GM18517 (cell line): ENCODE results near the gene FAM83G.
"Not testable (repeated sequence)": the region's sequence is repeated elsewhere in the genome, so short reads cannot be mapped to it uniquely, and the experiment has no call there.

Source experiments
- ATAC-seq: cut with Tn5 transposase; IDR thresholded peaks from one replicate; pipeline ENCODE4 v1.9.1; 2021; ENCODE audit warnings: mild to moderate bottlenecking, moderate library complexity; ENCODE audit not compliant: unreplicated experiment

FAM83G gene

DNA sequence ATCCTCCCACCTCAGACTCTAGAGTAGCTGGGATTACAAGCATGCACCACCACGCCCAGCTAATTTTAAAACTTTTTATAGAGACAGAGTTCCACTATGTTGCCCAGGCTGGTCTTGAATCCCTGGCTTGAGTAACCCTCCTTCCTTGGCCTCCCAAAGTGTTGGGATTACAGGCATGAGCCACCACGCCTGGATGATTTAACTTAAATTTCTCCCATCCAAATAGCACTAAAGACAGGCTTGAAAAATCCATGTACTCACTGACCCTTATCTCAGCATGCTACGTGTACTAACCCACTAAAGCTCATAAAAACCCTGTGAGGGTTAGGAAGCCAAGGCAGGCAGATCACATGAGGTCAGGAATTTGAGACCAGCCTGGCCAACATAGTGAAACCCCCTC, 48.0 kb downstream of the FAM83G start:
- no peak for ATAC-seq

DNA sequence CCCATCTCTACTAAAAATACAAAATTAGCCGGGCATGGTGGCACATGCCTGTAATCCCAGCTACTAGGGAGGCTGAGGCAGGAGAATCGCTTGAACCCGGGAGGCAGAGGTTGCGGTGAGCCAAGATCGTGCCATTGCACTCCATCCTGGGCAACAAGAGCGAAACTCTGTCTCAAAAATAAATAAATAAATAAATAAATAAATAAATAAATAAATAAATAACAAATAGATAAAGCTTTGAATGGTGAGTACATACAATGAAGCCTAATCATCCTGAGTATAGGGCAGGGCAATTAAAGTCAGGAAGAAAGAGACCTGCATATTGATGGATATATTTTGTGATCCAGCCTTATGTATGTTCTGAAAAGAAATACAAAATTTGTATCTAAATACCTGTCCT, 48.5 kb downstream of the FAM83G start:
- ATAC-seq = not testable (repeated sequence)

DNA sequence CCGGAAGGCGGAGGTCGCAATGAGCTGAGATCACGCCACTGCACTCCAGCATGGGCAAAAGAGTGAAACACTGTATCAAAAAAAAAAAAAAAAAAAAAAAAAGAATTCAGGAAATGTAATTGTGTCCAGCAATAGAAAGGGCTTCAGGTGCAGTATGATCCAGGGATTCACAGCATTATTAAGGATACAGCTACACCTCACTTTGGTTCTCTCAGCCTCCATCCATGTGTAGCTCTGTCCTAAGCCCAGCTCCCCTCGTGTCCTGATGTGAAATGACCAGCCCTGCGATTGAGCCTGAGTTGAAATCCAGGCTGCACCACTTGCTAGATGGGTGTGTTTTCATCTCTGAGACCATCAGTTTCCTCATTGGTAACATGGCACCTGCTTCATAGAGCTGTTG, 49.6 kb downstream of the FAM83G start:
- ATAC-seq = no peak

DNA sequence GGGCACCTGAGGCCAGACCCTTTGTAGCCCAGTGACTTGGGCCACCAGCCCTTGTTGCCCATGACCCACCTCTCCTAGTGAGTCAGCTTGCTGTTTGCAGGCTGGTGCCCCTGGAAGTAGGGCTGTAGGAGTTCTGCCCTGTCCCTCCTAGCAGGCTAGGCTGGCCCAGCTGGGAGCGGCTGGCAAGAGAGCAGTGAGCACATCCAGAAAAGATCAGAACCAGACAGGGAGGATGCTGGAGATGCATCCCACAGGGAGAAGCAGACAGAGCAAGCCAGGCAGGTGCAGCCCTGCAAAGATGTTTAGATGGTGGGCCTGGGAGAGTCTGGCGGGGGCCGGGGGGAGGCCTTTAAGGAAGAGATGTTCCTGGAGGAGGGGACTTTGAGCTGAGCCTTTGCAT, 50.2 kb downstream of the FAM83G start:
- ATAC-seq = no peak

DNA sequence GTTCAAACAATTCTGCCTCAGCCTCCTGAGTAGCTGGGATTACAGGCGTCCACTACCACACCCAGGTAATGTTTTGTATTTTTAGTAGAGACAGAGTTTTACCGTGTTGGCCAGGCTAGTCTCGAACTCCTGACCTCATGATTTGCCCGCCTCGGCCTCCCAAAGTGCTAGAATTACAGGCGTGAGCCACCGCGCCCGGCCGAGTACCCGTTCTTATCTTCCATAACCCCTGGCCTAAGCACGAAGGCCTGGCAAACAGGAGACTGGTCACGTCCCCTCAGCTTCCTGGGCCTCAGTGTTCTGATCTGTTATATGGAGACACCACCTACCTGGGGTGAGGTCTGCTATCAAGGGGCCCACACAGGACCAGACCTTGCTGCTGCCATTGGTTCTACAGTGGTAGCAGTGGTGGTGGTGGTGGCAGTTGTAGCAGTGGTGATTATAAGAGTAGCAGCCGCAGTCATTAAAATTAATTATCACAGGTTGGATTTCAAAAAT, 51.3 kb downstream of the FAM83G start:
- no peak for ATAC-seq

DNA sequence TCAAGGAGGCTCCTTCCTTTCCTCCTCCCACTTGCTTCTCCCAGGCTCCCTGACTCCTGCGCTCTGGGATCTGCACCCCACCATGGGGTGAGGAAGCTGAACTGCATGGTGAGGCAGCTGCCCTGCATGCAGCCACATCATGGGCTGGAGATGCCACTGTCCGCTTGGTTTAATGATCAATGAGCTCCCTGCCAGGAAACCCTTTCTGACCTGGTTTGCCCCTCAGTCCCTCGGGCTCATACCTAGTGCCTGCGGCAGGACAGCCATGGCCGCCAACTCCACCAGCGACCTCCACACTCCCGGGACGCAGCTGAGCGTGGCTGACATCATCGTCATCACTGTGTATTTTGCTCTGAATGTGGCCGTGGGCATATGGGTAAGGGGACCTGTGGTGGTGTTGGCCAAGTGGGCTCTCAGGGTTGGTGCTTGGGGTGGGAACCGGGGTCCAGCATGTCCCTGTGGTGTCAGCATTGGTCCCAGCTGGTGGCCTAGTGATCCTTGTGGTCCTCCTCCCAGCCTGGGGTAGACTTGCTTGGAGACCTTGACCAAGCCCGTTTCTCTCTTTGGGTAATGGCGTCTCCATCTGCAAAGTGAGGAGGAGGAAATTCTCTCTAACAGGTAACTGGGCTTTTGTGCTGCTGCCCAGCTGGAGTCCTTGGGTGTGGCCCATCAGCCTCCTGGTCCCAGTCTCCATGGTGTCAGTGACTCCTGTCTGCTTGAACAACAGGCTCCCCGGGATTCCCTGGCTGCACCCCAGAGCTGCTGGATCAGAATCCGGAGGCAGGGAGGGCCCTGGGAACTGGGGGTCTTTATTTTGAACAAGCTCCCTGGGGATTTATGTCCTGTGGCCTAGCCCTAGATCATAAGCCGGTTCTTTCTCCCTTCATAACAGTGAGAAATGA, 52.4 kb downstream of the FAM83G start, which contains the start of gene SLC5A10:
TSS of gene SLC5A10 (plus strand) at position 225 of the 902 bp plus-strand sequence. CDS start at position 266, 41 bp downstream.
- ATAC-seq = no peak

DNA sequence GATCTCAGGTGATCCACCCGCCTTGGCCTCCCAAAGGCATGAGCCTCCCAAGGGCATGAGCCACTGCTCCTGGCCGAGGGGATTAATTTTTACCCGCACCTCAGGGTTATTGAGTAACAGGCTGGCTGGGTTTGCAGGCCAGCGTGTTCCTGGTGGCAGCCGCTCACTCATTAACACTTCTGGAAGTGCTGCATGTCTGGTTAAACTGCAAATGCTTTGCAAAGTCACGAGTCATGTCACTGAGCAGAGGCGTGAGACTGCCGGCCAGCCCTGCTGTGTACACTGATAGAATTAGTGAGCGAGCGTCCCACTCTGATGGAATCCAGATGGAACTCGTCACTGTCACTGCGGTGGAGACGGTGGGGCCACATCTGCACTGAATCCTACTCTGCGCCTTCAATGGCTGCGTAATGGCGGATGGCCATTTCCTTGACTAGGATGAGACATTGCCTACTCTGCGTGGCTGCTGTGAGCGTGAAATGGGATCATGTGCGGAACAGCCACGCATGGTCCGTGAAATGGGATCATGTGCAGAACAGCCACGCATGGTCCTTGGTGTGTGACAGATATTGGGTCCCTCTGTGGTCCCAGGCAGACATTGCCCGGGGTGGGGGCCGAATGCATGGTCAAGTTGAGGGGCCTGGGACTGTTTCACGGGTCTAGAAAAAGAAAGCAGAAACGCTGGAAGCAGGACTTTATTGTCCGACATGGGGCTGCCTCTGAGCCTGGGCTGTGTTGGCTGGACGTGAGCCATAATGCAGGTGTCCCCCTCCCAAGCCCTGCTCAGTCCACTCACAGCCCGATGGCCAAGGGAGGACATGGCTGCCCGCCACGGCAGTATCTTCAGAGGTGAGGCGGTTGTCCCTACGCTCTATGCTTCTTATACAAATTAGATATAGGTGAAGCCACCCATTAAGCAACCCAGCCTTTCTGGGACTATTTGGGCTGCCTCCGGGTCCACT, 53.3 kb downstream of the FAM83G start:
- ATAC-seq = no peak

DNA sequence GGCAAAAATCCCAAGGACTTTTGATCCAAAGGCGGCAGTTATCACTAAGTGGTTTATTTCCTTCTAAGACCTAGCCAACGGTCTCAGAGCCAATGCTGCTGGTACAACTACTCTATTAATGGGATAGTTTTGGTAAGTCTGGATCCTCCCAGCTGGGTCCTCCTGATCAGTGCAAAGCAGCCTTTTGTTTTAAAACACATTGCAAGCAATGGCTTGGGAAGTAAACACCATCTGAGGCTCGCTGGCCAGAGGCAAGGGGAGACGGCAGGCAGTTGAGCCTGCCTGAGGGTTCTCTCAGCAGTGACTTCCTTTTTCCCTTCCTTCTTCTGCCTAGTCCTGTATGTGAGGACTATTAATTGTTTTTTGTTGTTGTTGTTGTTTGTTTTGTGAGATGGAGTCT, 54.2 kb downstream of the FAM83G start:
- ATAC-seq = no peak

DNA sequence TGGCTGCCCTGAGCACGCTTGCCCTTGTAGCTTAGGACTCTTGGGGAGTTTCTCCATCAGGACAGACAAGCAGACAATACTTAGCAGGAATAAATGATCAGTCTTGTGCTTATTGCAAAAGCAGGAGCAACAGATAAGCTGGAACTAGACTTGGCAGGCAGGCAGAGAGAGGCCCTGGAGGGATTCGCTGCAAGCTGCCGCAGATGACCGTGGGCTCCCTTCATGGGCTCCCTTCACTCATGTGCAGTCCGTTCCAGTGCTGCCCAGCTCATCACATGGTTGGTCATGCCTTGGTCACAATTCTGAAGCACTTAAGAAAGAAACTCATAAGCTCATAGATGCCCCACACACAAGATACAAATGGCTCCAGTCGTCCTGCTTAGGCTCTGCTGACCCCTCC, 55.0 kb downstream of the FAM83G start:
- no peak for ATAC-seq

DNA sequence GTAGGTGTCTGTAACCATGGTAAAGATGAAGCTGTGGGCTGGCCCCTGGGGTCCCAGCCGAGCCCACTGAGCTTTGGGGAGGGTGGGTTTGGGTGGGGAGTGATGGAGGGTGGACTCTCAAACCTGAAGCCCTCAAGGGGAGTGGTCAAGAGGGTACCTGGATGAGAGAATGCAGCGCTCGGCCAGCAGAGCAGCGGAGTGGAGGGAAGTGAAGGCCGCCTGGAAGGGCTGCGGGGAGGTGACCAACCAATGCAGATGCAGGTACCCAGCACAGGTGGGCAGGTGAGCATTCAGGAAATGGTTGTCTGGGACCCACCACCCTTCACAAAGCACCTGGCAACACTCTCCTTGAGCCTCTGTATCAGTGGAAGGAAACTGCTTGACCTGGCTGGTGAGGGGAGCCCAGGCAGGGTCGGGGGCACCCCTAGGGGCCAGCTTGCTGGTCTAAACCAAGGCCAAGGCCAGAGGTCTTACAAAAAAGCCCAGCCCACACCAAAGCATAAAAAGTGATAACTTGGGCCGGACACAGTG, 56.0 kb downstream of the FAM83G start:
- no peak for ATAC-seq

DNA sequence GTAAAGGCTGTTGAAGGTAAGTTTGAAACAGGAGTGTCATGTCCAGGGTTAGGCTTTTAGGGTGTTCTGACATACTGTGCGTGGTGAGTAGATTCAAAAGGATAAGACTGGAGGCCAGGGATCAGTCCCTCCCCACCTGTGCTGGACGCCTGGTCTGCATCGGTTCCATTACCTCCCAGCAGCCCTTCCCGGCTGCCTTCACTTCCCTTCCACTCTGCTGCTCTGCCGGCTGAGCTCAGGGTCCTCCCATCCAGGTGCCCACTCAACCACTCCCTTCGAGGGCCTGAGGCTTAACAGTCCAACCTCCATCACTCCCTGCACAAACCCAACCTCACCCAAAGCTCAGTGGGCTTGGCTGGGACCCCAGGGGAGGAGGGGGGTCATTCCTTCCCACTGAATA, 56.7 kb downstream of the FAM83G start:
- no peak for ATAC-seq

DNA sequence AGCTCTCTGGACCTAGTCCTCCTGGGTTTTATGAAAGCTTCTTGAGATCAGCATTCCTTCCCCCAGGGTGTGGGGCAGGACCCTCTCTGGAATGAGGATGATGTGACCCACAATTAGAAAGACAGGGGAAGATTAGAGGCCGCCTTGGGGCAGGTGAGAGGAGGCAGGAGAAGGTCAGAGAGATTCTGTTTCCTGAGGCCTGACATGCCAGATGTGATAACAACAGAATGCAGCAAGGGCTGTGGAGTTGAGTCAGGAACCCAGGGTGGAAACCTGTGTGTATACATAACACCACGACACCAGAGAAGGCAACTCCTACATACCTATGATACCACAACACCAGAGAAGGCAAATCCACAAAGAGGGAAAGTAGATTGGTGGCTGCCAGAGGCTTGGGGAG, 58.0 kb downstream of the FAM83G start:
- no peak for ATAC-seq

DNA sequence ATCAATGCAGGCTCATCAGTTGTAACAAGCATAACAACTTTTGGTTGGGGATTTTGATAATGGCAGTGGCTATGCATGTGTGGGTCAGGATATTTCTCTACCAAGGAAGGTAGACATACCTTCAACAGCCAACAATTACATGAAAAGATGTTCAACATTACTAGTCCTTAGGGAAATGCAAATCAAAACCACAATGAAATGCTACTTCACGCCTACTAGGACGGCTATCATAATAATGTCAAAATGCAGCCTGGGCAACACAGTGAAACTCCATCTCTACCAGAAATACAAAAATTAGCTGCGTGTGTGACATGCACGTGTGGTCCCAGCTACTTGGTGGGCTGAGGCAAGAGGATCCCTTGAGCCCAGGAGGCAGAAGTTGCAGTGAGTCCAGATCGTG, 59.9 kb downstream of the FAM83G start:
- ATAC-seq = no peak

DNA sequence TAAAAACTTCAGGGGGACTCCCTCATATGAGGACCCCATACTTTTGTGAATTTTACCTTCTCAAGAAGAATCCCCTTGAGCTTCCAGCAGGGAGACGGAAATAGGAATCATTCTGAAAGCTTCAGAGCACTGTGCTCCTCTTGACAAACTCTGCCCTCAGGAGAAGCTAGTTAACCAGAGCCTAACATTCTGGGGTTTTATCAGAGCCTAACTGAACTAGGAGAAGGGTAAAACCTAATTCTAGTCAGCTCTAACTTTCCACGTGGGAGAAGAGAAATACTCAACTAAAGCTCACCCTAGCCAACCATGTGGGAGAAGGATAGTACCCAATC, 65.9 kb downstream of the FAM83G start:
- ATAC-seq = no peak

DNA sequence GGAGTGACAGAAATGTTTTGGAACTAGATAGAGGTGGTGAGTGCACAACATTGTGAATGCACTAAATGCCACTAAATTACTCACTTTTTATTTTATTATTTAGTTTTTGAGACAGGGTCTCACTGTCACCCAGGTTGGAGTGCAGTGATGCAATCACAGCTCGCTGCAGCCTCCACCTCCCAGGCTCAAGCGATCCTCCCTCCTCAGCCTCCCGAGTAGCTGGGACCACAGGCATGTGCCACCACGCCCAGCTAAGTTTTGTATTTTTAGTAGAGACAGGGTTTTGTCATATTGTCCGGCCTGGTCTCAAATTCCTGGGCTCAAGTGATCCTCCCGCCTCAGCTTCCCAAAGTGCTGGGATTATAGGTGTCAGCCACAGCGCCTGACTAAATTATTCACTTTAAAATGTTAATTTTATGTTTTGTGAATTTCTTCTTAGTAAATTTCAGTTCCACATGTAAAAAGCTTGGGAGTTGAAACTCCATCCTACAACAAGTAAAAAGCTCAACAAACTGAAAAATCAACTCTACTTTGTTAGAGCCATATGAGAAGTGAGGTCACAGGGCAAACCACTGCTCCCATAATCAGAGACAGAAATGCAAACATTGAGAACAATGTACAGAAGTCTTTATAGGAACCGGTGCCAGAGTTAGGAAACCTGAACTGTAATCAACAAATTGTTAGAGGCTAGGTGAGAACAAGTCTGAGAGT, 66.4 kb downstream of the FAM83G start:
- ATAC-seq = no peak

DNA sequence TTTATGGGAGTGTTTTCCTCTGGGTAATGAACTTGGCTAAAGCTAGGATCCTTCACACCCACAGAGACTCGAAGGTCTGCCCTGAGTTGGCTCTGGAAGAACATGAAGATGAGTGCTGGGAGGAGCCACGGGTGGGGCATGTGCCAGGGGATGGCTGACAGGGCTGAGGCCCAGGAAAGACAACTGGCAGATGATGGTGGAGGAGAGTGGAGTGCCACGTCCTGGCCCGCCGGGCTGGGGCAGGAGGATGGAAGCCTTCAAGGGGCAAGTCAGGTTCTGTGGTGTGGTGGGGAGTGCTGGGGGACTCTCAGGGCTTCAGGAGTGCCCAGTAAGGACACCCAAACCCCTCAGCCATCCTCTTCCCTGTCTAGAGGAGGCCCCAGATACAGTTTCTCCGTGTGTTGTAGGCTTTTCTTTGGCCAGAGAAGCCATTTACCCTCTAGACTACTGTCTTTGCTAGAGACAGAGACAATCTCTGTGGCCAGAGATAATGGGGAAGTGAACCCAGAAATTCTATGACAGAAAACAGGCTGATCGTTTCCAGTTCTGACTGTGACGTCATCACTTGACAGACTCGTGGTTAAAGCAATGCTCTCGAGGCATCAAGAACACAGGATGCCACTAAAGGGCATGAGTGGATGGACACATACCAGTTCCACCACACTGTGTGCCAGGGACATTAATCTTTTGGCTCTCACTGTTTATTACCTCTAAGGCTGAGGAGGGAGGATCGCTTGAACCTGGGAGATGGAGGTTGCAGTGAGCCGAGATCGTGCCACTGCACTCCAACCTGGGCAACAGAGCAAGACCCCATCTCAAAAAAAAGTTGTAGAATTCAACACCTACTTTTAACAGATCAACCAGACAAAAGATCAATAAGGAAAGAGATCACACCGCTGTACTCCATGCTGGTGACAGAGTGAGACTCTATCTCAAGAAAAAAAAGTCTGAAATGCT, 71.2 kb downstream of the FAM83G start:
- ATAC-seq = no peak

DNA sequence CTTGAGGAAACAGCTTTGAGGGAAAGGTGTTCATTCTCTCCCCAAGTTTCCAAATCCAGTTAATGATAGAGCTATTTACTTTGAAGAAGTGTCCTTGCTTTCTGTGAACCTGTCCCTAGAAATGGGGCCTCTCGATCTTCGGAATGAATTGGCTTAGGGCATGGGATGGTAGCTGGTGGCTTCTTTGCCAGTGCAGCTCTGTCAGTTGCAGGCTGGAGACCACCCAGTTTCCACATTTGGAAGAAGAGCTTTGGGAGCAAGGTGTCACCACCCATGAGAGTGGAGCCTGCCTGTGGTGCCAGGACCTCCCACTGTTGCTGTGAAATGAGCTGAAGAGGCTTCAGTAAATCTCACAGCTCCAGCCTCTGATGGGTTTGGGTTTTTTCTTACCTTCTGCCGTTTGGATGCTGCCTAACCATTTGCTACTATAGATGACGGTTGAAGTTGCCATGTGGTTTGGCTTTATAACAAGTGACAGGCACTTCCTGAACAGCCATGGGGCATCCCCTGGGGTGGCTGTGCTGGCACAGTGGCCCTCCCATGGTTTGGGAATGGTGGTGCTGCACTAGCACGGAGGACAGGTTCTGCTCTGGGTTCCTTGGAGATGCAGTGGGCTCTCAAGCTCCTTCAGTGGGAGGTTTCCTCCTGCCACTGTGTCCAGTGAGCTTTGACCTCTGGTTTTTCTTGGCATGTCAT, 72.1 kb downstream of the FAM83G start:
- ATAC-seq = no peak

DNA sequence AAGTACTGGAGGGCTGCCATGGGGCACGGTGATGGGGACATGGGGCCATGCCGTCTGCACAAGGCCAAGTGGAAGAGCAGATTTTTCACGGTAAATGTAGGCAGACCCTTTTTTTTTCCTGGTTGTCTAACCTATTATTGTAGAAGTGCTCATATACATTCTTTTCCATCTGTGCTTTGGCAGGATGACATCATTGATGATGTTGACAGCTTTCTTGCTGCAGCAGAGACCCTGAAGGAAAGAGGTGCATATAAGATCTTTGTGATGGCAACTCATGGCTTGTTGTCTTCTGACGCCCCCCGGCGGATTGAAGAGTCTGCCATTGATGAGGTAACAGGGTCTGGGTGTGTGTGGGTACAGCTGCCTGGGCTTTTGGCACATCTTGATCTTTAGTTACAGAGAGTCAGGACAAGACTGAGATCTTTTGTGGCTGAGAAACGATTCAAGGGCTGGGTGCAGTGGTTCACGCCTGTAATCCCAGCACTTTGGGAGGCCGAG, 75.9 kb downstream of the FAM83G start:
- no peak for ATAC-seq

DNA sequence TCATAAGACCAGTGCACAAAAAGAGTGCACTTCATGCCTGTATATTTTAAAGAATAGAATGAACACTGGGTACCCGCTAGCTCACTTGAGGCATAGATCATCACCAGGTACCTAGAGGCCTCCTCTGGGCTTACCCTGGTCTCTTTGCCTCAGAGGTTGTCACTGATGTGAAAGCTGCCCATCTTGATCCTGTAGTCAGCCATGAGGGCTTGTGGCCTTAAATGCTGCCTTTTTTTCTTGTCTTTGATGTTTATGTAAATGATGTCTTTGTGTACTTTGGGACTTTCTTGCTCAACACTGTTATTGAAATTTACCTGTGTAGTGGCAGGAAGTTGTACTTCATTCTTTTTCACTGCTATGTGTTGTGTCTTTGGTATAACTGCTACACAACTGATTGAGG, 79.4 kb downstream of the FAM83G start:
- no peak for ATAC-seq
